Activated naive CD8-positive, alpha-beta T cell treated with anti-CD3 and anti-CD28 coated beads, Interleukin-2, amount 50 U/mL, for 24 hours (primary cell): Measurements from ENCODE around the gene FAP.
A peak's percentile ranks its signal among the peaks of the same experiment; 100 is the strongest.

Source experiments
- ATAC-seq: fragments of 150-1000 bp; cut with Tn5 transposase; one replicate; pipeline ENCODE4 v1.10.0; 2021
- DNase-seq: peaks from one replicate; pipeline ENCODE4 v3.0.0; 2021
- H3K27ac Mint-ChIP-seq: one replicate; pipeline ENCODE4 v1.8.0; 2021; ENCODE audit warnings: mild to moderate bottlenecking, mixed read lengths
- H3K27me3 Mint-ChIP-seq: one replicate; pipeline ENCODE4 v1.8.0; 2021; ENCODE audit warnings: mixed read lengths
- H3K36me3 Mint-ChIP-seq: one replicate; pipeline ENCODE4 v1.8.0; 2021; ENCODE audit warnings: low read depth, mixed read lengths
- H3K4me1 Mint-ChIP-seq: one replicate; pipeline ENCODE4 v1.8.0; 2021; ENCODE audit warnings: mixed read lengths
- H3K4me3 Mint-ChIP-seq: one replicate; pipeline ENCODE4 v1.8.0; 2021; ENCODE audit warnings: mild to moderate bottlenecking, moderate library complexity, mixed read lengths
- H3K9me3 Mint-ChIP-seq: one replicate; pipeline ENCODE4 v1.8.0; 2021; ENCODE audit warnings: mixed read lengths

Gene FAP

DNA sequence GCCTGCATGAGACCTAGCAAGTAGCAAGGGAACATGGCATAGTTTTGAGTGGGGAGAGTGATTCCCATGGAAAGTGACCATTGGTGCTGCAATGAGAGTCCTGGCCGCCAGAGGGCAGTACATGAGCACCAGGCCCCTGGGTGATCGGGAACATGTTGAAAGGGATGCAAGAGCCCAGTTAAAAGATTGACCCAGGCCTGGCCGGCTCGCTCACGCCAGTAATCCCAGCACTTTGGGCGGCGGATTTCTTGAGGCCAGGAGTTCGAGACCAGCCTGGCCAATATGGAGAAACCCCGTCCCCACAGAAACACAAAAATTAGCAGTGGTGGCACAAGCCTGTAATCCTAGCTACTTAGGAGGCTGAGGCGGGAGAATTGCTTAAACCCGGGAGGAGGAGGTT, 22.2 kb downstream of the FAP start:
- Mint-ChIP-seq H3K27ac (no peak overlapping the region), H3K4me3 (no peak overlapping the region), H3K9me3 (no peaks in the 10 kb centered on the region), H3K36me3 (no peaks in the 10 kb centered on the region), H3K27me3 (peaks cover 15% of the 10 kb centered on the region), H3K4me1 (no peaks in the 10 kb centered on the region)
- DNase-seq: peak; percentile 66
- ATAC-seq: peak; percentile 65

DNA sequence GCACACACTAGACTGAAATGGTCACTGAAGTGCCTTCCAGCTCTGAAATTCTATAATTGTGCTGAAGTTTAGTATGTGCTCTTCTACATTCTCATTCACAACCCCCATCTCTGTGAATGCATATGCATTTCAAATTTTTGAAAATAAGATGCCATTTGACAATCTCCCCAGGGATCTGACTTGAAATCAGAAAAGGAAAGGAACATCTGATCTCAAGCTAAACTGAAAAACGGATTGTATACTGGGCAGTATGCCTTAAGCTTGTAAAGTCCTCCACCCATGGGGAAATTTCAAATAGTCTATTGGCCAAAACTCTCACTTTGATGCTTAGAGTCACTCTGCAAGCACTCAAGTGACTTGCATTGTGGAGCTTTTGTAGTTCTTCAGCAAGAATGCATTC, 22.9 kb downstream of the FAP start:
- Mint-ChIP-seq H3K27ac (no peak overlapping the region), H3K36me3 (no peaks in the 10 kb centered on the region), H3K4me3 (no peak overlapping the region), H3K27me3 (peaks cover 12% of the 10 kb centered on the region), H3K4me1 (no peaks in the 10 kb centered on the region), H3K9me3 (no peaks in the 10 kb centered on the region)
- DNase-seq: no peak
- ATAC-seq: no peak

DNA sequence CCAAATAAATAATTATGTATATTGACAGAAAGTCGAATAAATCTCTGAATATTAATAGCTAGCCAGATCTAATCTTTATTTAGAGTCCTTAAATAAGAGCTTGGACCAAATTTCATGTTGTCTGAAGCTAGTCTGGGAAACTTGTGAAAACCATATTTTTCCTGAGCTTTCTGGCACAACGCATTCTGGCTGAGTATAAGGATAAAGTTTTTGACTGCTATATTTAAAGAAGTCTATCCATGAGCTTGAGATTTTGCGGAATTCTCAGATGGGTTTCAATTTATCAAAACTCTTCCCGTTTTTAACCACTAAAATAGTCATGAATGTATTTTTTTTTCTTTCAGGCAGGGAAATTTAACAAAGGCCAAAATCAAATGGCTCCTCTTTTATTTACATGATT, 23.8 kb downstream of the FAP start:
- no peaks in the 10 kb centered on the region for H3K4me1 Mint-ChIP-seq
- no peaks in the 10 kb centered on the region for H3K36me3 Mint-ChIP-seq
- H3K4me3 Mint-ChIP-seq: no peak overlapping the region
- H3K27me3 Mint-ChIP-seq: peaks cover 10% of the 10 kb centered on the region
- ATAC-seq: no peak
- no peak for DNase-seq
- no peak overlapping the region for H3K27ac Mint-ChIP-seq
- H3K9me3 Mint-ChIP-seq: no peaks in the 10 kb centered on the region

DNA sequence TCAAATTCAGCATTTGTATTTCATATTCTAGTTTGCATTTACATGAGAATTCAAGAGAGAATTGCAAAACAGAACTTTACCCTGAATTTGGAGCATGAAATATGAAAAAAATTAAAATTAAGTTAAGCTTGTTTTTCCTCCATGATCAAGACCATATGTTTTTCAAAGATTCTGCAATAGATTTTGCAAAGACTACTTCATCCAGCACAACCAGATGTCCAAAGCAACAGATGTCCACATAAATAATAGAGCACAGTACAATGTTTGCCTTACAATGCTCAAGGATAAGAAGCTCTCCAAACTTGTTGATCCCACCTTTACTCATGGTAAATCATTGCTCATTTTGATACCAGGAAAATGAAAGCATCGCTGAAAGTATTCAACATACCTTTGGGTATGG, 25.6 kb downstream of the FAP start:
- H3K9me3 Mint-ChIP-seq: no peaks in the 10 kb centered on the region
- ATAC-seq: no peak

DNA sequence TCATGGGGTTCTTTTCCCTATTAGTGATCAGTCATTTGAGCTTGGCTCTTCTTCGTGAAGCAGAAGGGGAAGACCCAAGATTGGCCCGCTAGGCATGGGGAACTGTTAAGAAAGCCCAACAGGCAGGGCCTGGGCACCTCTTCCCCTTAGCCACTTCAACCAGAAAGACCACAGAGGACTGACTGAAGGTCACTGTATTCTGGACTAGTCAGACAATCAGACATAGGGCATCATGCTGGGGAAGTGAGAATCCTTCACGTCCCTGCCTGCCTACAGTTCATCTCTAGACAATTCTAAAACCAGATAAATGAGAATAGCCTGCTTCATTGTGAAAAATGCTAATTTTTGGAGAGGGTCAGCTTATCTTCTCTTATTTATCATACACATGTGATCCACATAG, 28.1 kb downstream of the FAP start:
- Mint-ChIP-seq H3K36me3 (no peaks in the 10 kb centered on the region), H3K27ac (no peak overlapping the region), H3K4me3 (no peak overlapping the region), H3K4me1 (no peaks in the 10 kb centered on the region), H3K27me3 (peaks cover 6% of the 10 kb centered on the region), H3K9me3 (no peaks in the 10 kb centered on the region)
- DNase-seq (no peak), ATAC-seq (peak; percentile 24)

More for the DNA sequence above, 25.6 kb downstream of the FAP start:
- H3K4me3 Mint-ChIP-seq: no peak overlapping the region
- DNase-seq: no peak
- no peaks in the 10 kb centered on the region for H3K4me1 Mint-ChIP-seq
- peaks cover 11% of the 10 kb centered on the region for H3K27me3 Mint-ChIP-seq
- H3K36me3 Mint-ChIP-seq: no peaks in the 10 kb centered on the region
- no peak overlapping the region for H3K27ac Mint-ChIP-seq

DNA sequence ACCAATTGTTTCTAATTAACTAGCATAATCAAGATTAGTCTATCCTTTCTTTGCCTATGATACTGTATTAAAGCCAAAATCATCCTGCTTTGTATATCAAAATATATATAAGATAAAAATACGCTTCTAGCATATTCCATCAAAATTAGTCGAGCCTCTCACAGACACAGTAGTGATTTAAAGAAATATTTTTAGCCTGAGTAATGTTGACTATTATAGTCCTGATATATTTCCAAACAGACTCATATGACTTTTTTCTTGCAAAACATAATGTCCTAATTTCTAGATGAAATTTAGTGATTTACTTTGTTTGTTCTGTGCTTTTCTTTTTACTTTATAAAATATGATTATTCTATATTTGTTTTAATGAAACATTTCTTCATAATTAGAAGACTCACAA, 30.9 kb downstream of the FAP start:
- ATAC-seq: no peak
- H3K27me3 Mint-ChIP-seq: peaks cover 6% of the 10 kb centered on the region
- H3K27ac Mint-ChIP-seq: no peak overlapping the region
- H3K4me1 Mint-ChIP-seq: no peaks in the 10 kb centered on the region
- H3K4me3 Mint-ChIP-seq: no peak overlapping the region
- no peak for DNase-seq
- no peaks in the 10 kb centered on the region for H3K9me3 Mint-ChIP-seq
- H3K36me3 Mint-ChIP-seq: no peaks in the 10 kb centered on the region

DNA sequence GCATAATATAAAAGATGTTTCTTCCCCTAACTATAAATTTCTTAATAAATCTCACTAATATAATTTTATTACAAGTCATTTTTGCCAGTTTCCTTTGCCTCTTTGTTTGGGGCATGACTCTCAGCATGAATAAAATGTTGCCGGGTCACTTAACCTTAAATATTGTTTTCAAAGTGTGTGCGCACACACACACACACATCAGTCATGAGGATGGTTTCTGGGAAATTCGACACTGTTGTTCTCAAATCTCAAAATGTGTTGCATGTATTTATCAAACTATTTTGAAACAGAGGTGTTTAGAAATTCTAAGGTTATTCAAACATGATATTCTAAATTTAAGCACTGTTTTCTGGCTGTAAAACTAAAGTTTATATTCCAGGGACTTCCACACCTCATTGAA, 31.5 kb downstream of the FAP start:
- Mint-ChIP-seq H3K36me3 (no peaks in the 10 kb centered on the region), H3K4me1 (no peaks in the 10 kb centered on the region)
- ATAC-seq: no peak

DNA sequence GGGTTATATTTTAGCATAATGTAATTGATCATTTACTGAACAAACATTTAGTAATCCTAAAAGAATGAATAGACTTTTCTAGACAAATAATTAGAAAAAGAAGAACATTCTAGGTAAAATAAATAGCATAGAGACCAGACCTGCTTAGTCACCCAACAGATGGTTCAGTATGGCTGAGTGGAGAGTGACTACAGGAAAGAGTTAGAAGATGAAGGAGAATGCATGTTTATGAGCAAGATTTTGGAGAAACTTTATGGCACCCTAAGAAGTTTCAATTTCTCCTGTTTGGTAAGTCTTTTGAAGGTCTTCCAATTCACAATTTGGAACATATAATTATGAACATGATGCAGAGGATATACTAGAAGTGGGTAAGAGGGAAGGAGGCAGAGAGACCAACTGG, 32.9 kb downstream of the FAP start:
- ATAC-seq: no peak
- DNase-seq: no peak
- H3K27ac Mint-ChIP-seq: no peak overlapping the region
- H3K27me3 Mint-ChIP-seq: peaks cover 1% of the 10 kb centered on the region
- no peaks in the 10 kb centered on the region for H3K36me3 Mint-ChIP-seq
- no peak overlapping the region for H3K4me3 Mint-ChIP-seq
- no peaks in the 10 kb centered on the region for H3K9me3 Mint-ChIP-seq
- H3K4me1 Mint-ChIP-seq: no peaks in the 10 kb centered on the region

More for the DNA sequence above, 31.5 kb downstream of the FAP start:
- Mint-ChIP-seq H3K27me3 (peaks cover 6% of the 10 kb centered on the region), H3K27ac (no peak overlapping the region), H3K4me3 (no peak overlapping the region), H3K9me3 (no peaks in the 10 kb centered on the region)
- DNase-seq: no peak

DNA sequence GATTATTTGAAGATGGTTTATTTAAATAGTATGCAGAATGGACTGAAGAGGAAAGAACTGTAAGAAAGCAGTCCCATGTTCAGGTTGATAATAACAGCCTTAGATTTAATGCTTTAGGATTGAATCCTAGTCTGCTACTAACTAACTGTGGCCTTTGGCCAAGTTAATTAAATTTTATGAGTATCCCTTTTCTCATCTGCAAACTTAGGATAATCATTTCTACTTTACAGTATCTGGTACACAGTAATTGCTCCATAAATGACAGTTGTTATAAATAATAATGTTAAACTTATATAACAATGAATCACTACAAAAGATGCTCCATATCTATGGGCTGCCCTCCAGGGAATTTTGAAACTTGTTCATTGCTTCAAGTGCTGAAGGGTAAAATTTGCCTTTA, 41.0 kb downstream of the FAP start:
- Mint-ChIP-seq H3K27me3 (peaks cover 9% of the 10 kb centered on the region), H3K9me3 (no peaks in the 10 kb centered on the region), H3K27ac (no peak overlapping the region), H3K4me1 (no peaks in the 10 kb centered on the region), H3K4me3 (no peak overlapping the region), H3K36me3 (no peaks in the 10 kb centered on the region)
- no peak for DNase-seq
- no peak for ATAC-seq

DNA sequence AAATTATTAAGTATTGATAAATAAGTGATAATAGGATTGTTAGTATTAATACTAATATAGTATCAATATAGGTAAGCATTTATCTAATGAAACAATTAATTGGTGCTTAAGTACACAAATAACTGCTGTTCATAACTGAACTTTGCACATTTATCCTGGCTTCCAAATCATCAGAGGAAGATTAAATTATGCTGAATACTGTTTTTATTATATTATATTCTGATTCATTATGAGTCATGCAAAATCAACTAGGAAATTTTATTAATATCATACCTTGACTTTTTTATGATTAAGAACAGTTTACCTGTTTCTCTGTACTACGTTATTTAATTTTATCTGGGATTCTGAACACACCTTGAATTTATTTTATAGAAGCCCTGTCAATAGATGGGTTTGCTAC, 42.6 kb downstream of the FAP start:
- Mint-ChIP-seq H3K27me3 (peaks cover 13% of the 10 kb centered on the region), H3K27ac (no peak overlapping the region), H3K4me1 (peaks cover 10% of the 10 kb centered on the region), H3K4me3 (no peak overlapping the region), H3K9me3 (no peaks in the 10 kb centered on the region), H3K36me3 (no peaks in the 10 kb centered on the region)
- ATAC-seq (no peak), DNase-seq (no peak)

DNA sequence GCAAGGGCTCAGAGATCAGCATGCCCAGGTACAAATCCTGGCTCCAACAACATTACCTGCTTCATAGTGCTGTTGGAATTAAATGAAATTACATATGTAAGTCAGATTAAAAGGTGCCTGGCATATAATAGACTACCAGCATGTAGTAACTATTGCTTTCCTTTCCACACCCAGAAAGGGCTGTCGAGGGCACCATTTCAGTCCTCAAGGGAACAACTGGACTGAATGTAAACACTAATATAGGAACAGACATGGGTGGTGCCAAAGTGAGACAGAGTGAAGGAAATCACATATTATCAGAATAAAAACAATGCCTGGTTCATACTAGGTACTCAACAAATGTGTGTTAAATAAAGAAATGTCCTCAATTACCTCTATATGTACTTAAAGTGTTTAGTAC, 43.3 kb downstream of the FAP start:
- no peak overlapping the region for H3K27ac Mint-ChIP-seq
- peaks cover 10% of the 10 kb centered on the region for H3K4me1 Mint-ChIP-seq
- DNase-seq: no peak
- H3K27me3 Mint-ChIP-seq: peaks cover 13% of the 10 kb centered on the region
- no peaks in the 10 kb centered on the region for H3K9me3 Mint-ChIP-seq
- no peak overlapping the region for H3K4me3 Mint-ChIP-seq
- no peak for ATAC-seq
- H3K36me3 Mint-ChIP-seq: no peaks in the 10 kb centered on the region

DNA sequence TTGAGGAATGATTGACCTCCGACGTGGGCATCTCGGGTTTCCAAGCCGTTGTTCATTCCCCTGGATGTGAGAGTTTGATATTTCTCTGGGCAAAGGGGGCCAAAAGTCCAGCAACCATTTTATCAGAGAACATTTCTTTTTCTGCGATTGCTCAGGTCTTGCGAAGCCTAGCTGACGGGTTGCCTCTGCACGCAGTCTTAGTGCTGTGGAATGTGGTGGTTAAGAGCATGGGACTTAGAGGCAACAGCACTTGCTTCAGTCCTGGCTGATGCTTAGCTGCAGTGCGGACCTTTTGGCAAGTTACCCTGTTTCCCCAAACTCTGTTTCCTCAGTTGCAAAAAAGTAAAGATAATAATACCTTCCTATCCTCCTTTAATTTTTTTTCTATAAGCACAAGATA, 45.0 kb downstream of the FAP start:
- peaks cover 20% of the 10 kb centered on the region for H3K27me3 Mint-ChIP-seq
- no peak for ATAC-seq

DNA sequence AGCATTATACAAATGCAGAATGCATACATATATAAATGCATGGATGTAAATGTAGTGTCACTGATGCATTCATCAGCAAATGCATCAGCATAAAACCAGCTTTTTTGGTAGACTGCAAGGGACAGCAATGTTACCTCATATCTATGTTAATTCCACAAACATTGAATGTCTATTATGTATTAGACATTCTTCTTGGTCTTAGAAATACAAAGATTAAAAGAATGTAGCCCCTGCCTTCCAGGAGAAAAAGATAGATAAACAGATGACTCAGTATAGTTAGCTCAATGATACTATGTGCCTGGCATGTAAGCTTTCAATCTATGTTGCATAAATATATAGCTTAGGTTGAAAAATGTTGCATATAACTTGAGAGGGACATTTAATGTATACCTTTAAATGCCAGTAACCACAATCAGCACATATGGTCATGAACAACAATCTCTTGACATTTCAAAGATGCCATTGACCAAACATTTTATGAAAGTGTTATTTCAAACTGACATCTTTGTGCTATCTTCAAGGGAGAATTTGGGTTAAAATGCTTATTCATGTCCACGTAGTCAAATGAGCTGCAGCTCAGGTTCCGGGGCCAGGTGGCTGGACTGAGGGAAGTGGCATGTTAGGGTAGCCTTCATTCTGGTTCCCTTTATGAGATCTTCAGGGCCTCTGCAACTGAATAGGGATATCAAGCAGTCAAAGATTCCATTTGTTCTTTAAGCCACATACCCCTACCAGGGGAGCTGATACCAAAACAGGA, 46.0 kb downstream of the FAP start:
- H3K27ac Mint-ChIP-seq: no peak overlapping the region
- H3K36me3 Mint-ChIP-seq: no peaks in the 10 kb centered on the region
- DNase-seq (no peak), ATAC-seq (no peak)
- H3K9me3 Mint-ChIP-seq: no peaks in the 10 kb centered on the region
- H3K4me3 Mint-ChIP-seq: no peak overlapping the region
- peaks cover 10% of the 10 kb centered on the region for H3K4me1 Mint-ChIP-seq
- H3K27me3 Mint-ChIP-seq: peaks cover 24% of the 10 kb centered on the region

More for the DNA sequence above, 45.0 kb downstream of the FAP start:
- Mint-ChIP-seq H3K4me1 (peaks cover 10% of the 10 kb centered on the region), H3K9me3 (no peaks in the 10 kb centered on the region), H3K4me3 (no peak overlapping the region), H3K27ac (no peak overlapping the region), H3K36me3 (no peaks in the 10 kb centered on the region)
- DNase-seq: no peak

DNA sequence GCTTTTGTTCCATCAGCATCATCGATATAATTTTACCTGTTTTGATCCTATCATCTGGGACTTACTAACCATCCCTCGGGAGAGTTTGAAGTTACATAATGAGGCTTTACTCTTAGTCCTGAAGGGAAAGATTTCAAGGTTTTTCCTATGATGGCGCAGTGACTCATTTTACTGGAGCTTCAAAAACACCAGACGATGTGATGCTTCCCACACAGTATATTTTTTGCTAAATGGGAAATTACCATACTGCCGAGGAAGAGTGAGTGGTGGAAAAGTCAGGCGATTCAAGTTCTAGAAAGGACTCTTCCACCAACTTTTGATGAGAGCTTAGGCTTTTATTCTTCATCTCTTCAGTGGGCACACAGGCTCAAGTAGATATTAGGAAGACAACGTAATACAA, 46.6 kb downstream of the FAP start:
- peak; percentile 40 for ATAC-seq
- Mint-ChIP-seq H3K4me3 (no peak overlapping the region), H3K9me3 (no peaks in the 10 kb centered on the region), H3K27ac (no peak overlapping the region), H3K27me3 (peaks cover 27% of the 10 kb centered on the region), H3K36me3 (no peaks in the 10 kb centered on the region), H3K4me1 (peaks cover 10% of the 10 kb centered on the region)
- no peak for DNase-seq

DNA sequence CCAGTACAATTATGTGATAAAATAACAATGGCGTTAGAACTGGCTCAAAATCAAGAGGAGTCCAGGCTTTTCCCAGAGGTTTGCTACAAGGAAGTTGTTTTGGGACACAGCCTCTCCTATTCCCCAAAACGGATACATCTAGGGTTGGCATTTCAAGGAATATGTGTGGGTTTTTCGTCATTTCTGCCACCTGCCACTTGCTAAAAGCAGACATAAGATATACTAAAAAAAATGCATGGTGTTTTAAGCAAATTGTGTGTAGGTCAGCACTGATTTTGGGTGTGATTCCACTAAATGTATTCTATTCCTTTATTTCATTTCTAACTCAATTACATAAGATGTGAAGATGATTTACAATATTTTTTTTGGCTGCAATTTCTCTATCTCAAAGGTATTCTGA, 54.8 kb downstream of the FAP start:
- Mint-ChIP-seq H3K9me3 (no peaks in the 10 kb centered on the region), H3K4me3 (no peak overlapping the region), H3K27me3 (peaks cover 18% of the 10 kb centered on the region), H3K36me3 (no peaks in the 10 kb centered on the region), H3K4me1 (no peaks in the 10 kb centered on the region), H3K27ac (no peak overlapping the region)
- DNase-seq: no peak
- no peak for ATAC-seq
